ENCODE data around the gene PNRC1. TPM values are rescaled to one million over a fixed set of nuclear protein-coding genes. Genes with fewer than 3 reads are reported as not detected.
"Not testable (repeated sequence)": the region's sequence is repeated elsewhere in the genome, so short reads cannot be mapped to it uniquely, and the experiment has no call there.

The PNRC1 gene
- total RNA-seq, 6 donors from 2014 or later, result 96.4 to 238 (median 167) TPM

- Histone ChIP-seq H3K4me3 (no peak overlapping the region), H3K9me3 (no peaks in the 10 kb centered on the region), H3K27me3 (no peaks in the 10 kb centered on the region), H3K27ac (no peak overlapping the region), H3K36me3 (no peaks in the 10 kb centered on the region), H3K4me1 (peaks cover 6 to 15% (median 8%) of the 10 kb centered on the region in 4 donors)
- ATAC-seq (ENCODE audit: low FRiP score in 2 of 2) (no peak), DNase-seq (no peak)
- 85 to 95% methylated on average over 4 of the region's 4 CpGs for WGBS, 2 donors
- TF ChIP-seq POLR2AphosphoS5 (IDR thresholded peaks at IDR 0.05) (no peak), CTCF (IDR thresholded peaks at IDR 0.05) (no peak), EP300 (IDR thresholded peaks at IDR 0.05) (no peak), POLR2A (IDR thresholded peaks at IDR 0.05) (no peak)
Measured at GRCh38 chr6:89120371-89120770, 39.8 kb downstream of the PNRC1 start.

GRCh38 chr6:89121934-89122333 lies 41.4 kb downstream of the PNRC1 start:
- Histone ChIP-seq H3K9me3 (no peaks in the 10 kb centered on the region), H3K27ac (no peak overlapping the region), H3K36me3 (no peaks in the 10 kb centered on the region), H3K27me3 (no peaks in the 10 kb centered on the region), H3K4me1 (peaks cover 3 to 13% (median 5%) of the 10 kb centered on the region in 4 donors), H3K4me3 (no peak overlapping the region)
- TF ChIP-seq EP300 (IDR thresholded peaks at IDR 0.05), result no peak
- no peak for TF ChIP-seq POLR2AphosphoS5 (IDR thresholded peaks at IDR 0.05)
- TF ChIP-seq CTCF (IDR thresholded peaks at IDR 0.05), result no peak
- WGBS, 2 donors, result 84 to 96% methylated on average over 1 of the region's 1 CpG
- ATAC-seq (ENCODE audit: low FRiP score in 2 of 2) (no peak), DNase-seq (no peak)

- Histone ChIP-seq H3K27me3 (no peaks in the 10 kb centered on the region), H3K9me3 (no peaks in the 10 kb centered on the region), H3K4me1 (peaks cover 0 to 6% (median 2%) of the 10 kb centered on the region in 4 donors), H3K27ac (no peak overlapping the region), H3K36me3 (no peaks in the 10 kb centered on the region), H3K4me3 (no peak overlapping the region)
- DNase-seq (no peak), ATAC-seq (ENCODE audit: low FRiP score in 2 of 2) (no peak)
- no peak for TF ChIP-seq EP300 (IDR thresholded peaks at IDR 0.05)
- TF ChIP-seq POLR2AphosphoS5 (IDR thresholded peaks at IDR 0.05), result no peak
- peak in 3 of 6 experiments; percentile 13 to 24 (median 23) for TF ChIP-seq CTCF (IDR thresholded peaks at IDR 0.05)
- no peak for TF ChIP-seq POLR2A (IDR thresholded peaks at IDR 0.05)
Measured at GRCh38 chr6:89122625-89123024, 42.1 kb downstream of the PNRC1 start.

- not testable (repeated sequence) for H3K27ac ChIP-seq; H3K27me3 ChIP-seq; ATAC-seq (ENCODE audit: low FRiP score in 2 of 2); DNase-seq; H3K9me3 ChIP-seq; H3K36me3 ChIP-seq; H3K4me3 ChIP-seq; H3K4me1 ChIP-seq
- WGBS, 2 donors, result 63 to 100% methylated on average over 2 of the region's 2 CpGs
Measured at GRCh38 chr6:89128256-89128671, 47.7 kb downstream of the PNRC1 start.

- no peak for ATAC-seq (ENCODE audit: low FRiP score in 2 of 2)
- H3K27ac ChIP-seq, result no peak overlapping the region
- DNase-seq, result no peak
- no peaks in the 10 kb centered on the region for H3K36me3 ChIP-seq
- no peak for TF ChIP-seq POLR2A (IDR thresholded peaks at IDR 0.05)
- no peak for TF ChIP-seq CTCF (IDR thresholded peaks at IDR 0.05)
- no peak for TF ChIP-seq POLR2AphosphoS5 (IDR thresholded peaks at IDR 0.05)
- no peak for TF ChIP-seq EP300 (IDR thresholded peaks at IDR 0.05)
- whole genome bisulfite sequencing, 2 donors, result 87 to 92% methylated on average over 3 of the region's 3 CpGs
- no peaks in the 10 kb centered on the region for H3K4me1 ChIP-seq
- H3K9me3 ChIP-seq, result peaks cover 0 to 5% (median 0%) of the 10 kb centered on the region in 4 donors
- H3K27me3 ChIP-seq, result no peaks in the 10 kb centered on the region
- no peak overlapping the region for H3K4me3 ChIP-seq
Measured at GRCh38 chr6:89131599-89131998, 51.0 kb downstream of the PNRC1 start.
